ENCODE data around the gene PKLR. TPM values are rescaled to one million over a fixed set of nuclear protein-coding genes. Genes with fewer than 3 reads are reported as not detected.

PKLR gene
- total and polyA plus RNA-seq, 4 donors, result 10.4 to 56.1 (median 40.6) TPM

GRCh38 chr1:155313261-155313660 lies 12.0 kb upstream of the PKLR start:
- peaks cover 0 to 24% (median 16%) of the 10 kb centered on the region in 4 donors for H3K36me3 ChIP-seq (ENCODE audit: control insufficient read depth in 4 of 4, insufficient read depth in 3 of 4, low read depth in 1 of 4, low read length in 3 of 4)
- H3K27me3 ChIP-seq (ENCODE audit: control insufficient read depth in 4 of 4, insufficient read depth in 4 of 4, low read length in 3 of 4), result no peaks in the 10 kb centered on the region
- no peak for TF ChIP-seq ZBTB33 (IDR thresholded peaks at IDR 0.05)
- TF ChIP-seq GABPA (IDR thresholded peaks at IDR 0.05 in 1 of 2, conservative IDR thresholded peaks at IDR 0.05 in 1 of 2), result no peak
- no peak for TF ChIP-seq REST (IDR thresholded peaks at IDR 0.05)
- no peak for TF ChIP-seq JUND (IDR thresholded peaks at IDR 0.05)
- no peak for TF ChIP-seq SP1 (IDR thresholded peaks at IDR 0.05)
- no peak for TF ChIP-seq RXRA (IDR thresholded peaks at IDR 0.05)
- TF ChIP-seq FOXA1 (IDR thresholded peaks at IDR 0.05), result no peak
- no peak for TF ChIP-seq CTCF (IDR thresholded peaks at IDR 0.05; ENCODE audit: low read depth, low read length, missing input control)
- no peak for TF ChIP-seq YY1 (IDR thresholded peaks at IDR 0.05)
- TF ChIP-seq MAX (IDR thresholded peaks at IDR 0.05), result no peak
- no peak for TF ChIP-seq FOXA2 (IDR thresholded peaks at IDR 0.05)
- no peak for TF ChIP-seq TAF1 (conservative IDR thresholded peaks at IDR 0.05)
- H3K4me1 ChIP-seq (ENCODE audit: control insufficient read depth in 4 of 4, insufficient read depth in 4 of 4, low read length in 3 of 4), result peaks cover 2 to 24% (median 14%) of the 10 kb centered on the region in 4 donors
- no peak overlapping the region for H3K4me3 ChIP-seq (ENCODE audit: low read depth in 1 of 3, low read length in 3 of 3)
- 93% methylated on average over 8 of the region's 8 CpGs for WGBS
- no peaks in the 10 kb centered on the region for H3K9me3 ChIP-seq (ENCODE audit: control insufficient read depth in 4 of 4, low read length in 3 of 4)
- no peak for DNase-seq (ENCODE audit: low spot score)
- H3K9ac ChIP-seq (ENCODE audit: low read depth in 1 of 2, low read length in 2 of 2), result no peak overlapping the region
- no peak overlapping the region for H3K27ac ChIP-seq (ENCODE audit: low read depth in 1 of 2, low read length in 2 of 2)

GRCh38 chr1:155309423-155310021 lies 8.3 kb upstream of the PKLR start:
- peaks cover 0 to 13% (median 7%) of the 10 kb centered on the region in 4 donors for H3K36me3 ChIP-seq (ENCODE audit: control insufficient read depth in 4 of 4, insufficient read depth in 3 of 4, low read depth in 1 of 4, low read length in 3 of 4)
- H3K9ac ChIP-seq (ENCODE audit: low read depth in 1 of 2, low read length in 2 of 2), result peak overlapping the region; percentile 81 to 99
- H3K9me3 ChIP-seq (ENCODE audit: control insufficient read depth in 4 of 4, low read length in 3 of 4), result no peaks in the 10 kb centered on the region
- no peak for DNase-seq (ENCODE audit: low spot score)
- WGBS, result 4% methylated on average over 11 of the region's 11 CpGs
- peaks cover 7 to 45% (median 29%) of the 10 kb centered on the region in 4 donors for H3K4me1 ChIP-seq (ENCODE audit: control insufficient read depth in 4 of 4, insufficient read depth in 4 of 4, low read length in 3 of 4)
- no peaks in the 10 kb centered on the region for H3K27me3 ChIP-seq (ENCODE audit: control insufficient read depth in 4 of 4, insufficient read depth in 4 of 4, low read length in 3 of 4)
- peak overlapping the region; percentile 66 to 94 (median 71) for H3K4me3 ChIP-seq (ENCODE audit: low read depth in 1 of 3, low read length in 3 of 3)
- no peak for TF ChIP-seq REST (IDR thresholded peaks at IDR 0.05)
- peak; percentile 14 for TF ChIP-seq YY1 (IDR thresholded peaks at IDR 0.05)
- H3K27ac ChIP-seq (ENCODE audit: low read depth in 1 of 2, low read length in 2 of 2), result peak overlapping the region; percentile 86 to 89
